IMR-90 (cell line): ENCODE data around the gene ERBB4. TPM values are rescaled to one million over a fixed set of nuclear protein-coding genes. Genes with fewer than 3 reads are reported as not detected.

Experiments
- ATAC-seq: fragments of 200-7000 bp; cut with Tn5 transposase; 2 replicates; pipeline ENCODE4 v1.9.1; 2020; ENCODE audit warnings: low read depth, mild to moderate bottlenecking, moderate library complexity
- BruUV-seq: library from RNA; stranded (reverse); fragments of 400-500 nt; replicated peaks from 2 replicates; lab custom pipeline; 2021; lab: Mats Ljungman, UMichigan
- CTCF ChIA-PET: fragments of 300-600 bp; formaldehyde crosslinking; extraction: SDS; loops from one replicate; lab custom pipeline; 2021; ENCODE audit warnings: antibody characterized with exemption; lab: Yijun Ruan, JAX
- POLR2A ChIA-PET: fragments of 300-600 bp; sonication (Branson Sonifier 250); formaldehyde crosslinking; loops from one replicate; lab custom pipeline; 2022; ENCODE audit warnings: antibody characterized with exemption; ENCODE audit not compliant: unreplicated experiment; lab: Charles Lee
- DNase-seq: peaks from one replicate; pipeline ENCODE4 v3.0.0; 2013
- H2AFZ ChIP-seq: replicated peaks from 2 replicates; pipeline ENCODE3; 2013; ENCODE audit warnings: low read length, mild to moderate bottlenecking; ENCODE audit not compliant: poor library complexity
- H2AK5ac ChIP-seq: 2 replicates; pipeline ENCODE4 v1.6.1; 2013; ENCODE audit warnings: low read depth, low read length, inconsistent platforms
- H2AK9ac ChIP-seq: replicated peaks from 2 replicates; pipeline ENCODE3; 2013; ENCODE audit warnings: mild to moderate bottlenecking, low read depth, low read length, moderate library complexity; ENCODE audit not compliant: poor library complexity
- H2BK120ac ChIP-seq: 2 replicates; pipeline ENCODE4 v1.6.1; 2013; ENCODE audit warnings: low read depth, low read length, inconsistent platforms
- H2BK15ac ChIP-seq: 3 replicates; pipeline ENCODE4 v1.6.1; 2013; ENCODE audit warnings: low read depth, low read length, inconsistent platforms
- H2BK20ac ChIP-seq: 2 replicates; pipeline ENCODE4 v1.6.1; 2013; ENCODE audit warnings: low read depth, mild to moderate bottlenecking, inconsistent platforms, low read length, moderate library complexity
- H2BK5ac ChIP-seq: 2 replicates; pipeline ENCODE4 v1.6.1; 2013; ENCODE audit warnings: mild to moderate bottlenecking, low read depth, low read length, inconsistent platforms; ENCODE audit not compliant: poor library complexity, severe bottlenecking
- H3K14ac ChIP-seq: replicated peaks from 2 replicates; pipeline ENCODE4 v1.6.1; 2013; ENCODE audit warnings: low read depth, low read length, inconsistent platforms
- H3K18ac ChIP-seq: 2 replicates; pipeline ENCODE4 v1.6.1; 2013; ENCODE audit warnings: low read depth, low read length, control low read depth
- H3K23ac ChIP-seq: 2 replicates; pipeline ENCODE4 v1.6.1; 2013; ENCODE audit warnings: low read depth, low read length, inconsistent platforms
- H3K27ac ChIP-seq: 2 replicates; pipeline ENCODE4 v1.5.1; 2013; ENCODE audit warnings: mild to moderate bottlenecking, control low read depth, low read length; ENCODE audit not compliant: insufficient read depth
- H3K27me3 ChIP-seq: 2 replicates; pipeline ENCODE4 v1.6.1; 2013; ENCODE audit warnings: low read length; ENCODE audit not compliant: control insufficient read depth, insufficient read depth
- H3K36me3 ChIP-seq: 2 replicates; pipeline ENCODE4 v1.6.1; 2013; ENCODE audit warnings: low read length, mixed read lengths; ENCODE audit not compliant: control insufficient read depth, insufficient read depth
- H3K4ac ChIP-seq: 2 replicates; pipeline ENCODE4 v1.6.1; 2013; ENCODE audit warnings: low read depth, low read length, inconsistent platforms
- H3K4me1 ChIP-seq: 2 replicates; pipeline ENCODE4 v1.6.1; 2013; ENCODE audit warnings: low read length, mixed read lengths; ENCODE audit not compliant: control insufficient read depth, insufficient read depth
- H3K4me2 ChIP-seq: 2 replicates; pipeline ENCODE4 v1.6.1; 2013; ENCODE audit warnings: low read depth, mild to moderate bottlenecking, control low read depth, low read length, moderate library complexity
- H3K4me3 ChIP-seq: 2 replicates; pipeline ENCODE4 v1.5.1; 2013; ENCODE audit warnings: low read depth, mild to moderate bottlenecking, control low read depth, low read length, moderate library complexity; ENCODE audit not compliant: insufficient read depth
- H3K56ac ChIP-seq: 2 replicates; pipeline ENCODE4 v1.6.1; 2013; ENCODE audit warnings: low read length, inconsistent platforms; ENCODE audit not compliant: insufficient read depth; ENCODE audit errors: extremely low read depth
- H3K79me1 ChIP-seq, 2 experiments: 2 replicates each; pipeline ENCODE4 v1.6.1; 2013; ENCODE audit warnings: low read length in 2 of 2, inconsistent platforms in 1 of 2, low read depth in 1 of 2
- H3K9ac ChIP-seq: 2 replicates; pipeline ENCODE4 v1.6.1; 2013; ENCODE audit warnings: low read depth, low read length, control low read depth
- H3K9me1 ChIP-seq: 2 replicates; pipeline ENCODE4 v1.6.1; 2013; ENCODE audit warnings: low read length, inconsistent platforms; ENCODE audit not compliant: insufficient read depth
- H3K9me3 ChIP-seq: 2 replicates; pipeline ENCODE4 v1.6.1; 2013; ENCODE audit warnings: low read length; ENCODE audit not compliant: control insufficient read depth, insufficient read depth
- H4K20me1 ChIP-seq: 2 replicates; pipeline ENCODE4 v1.6.1; 2013; ENCODE audit warnings: low read length, inconsistent platforms; ENCODE audit not compliant: insufficient read depth
- H4K5ac ChIP-seq: 2 replicates; pipeline ENCODE4 v1.6.1; 2013; ENCODE audit warnings: mild to moderate bottlenecking, low read depth, low read length, control low read depth
- H4K8ac ChIP-seq, 2 experiments: 2 replicates each; pipeline ENCODE4 v1.6.1; 2013; ENCODE audit warnings: low read depth in 2 of 2, low read length in 2 of 2, control low read depth in 1 of 2, inconsistent platforms in 1 of 2
- H4K91ac ChIP-seq: 2 replicates; pipeline ENCODE4 v1.6.1; 2013; ENCODE audit warnings: low read depth, low read length, inconsistent platforms; ENCODE audit not compliant: insufficient read depth
- BHLHE40 ChIP-seq: fragments of 150-350 bp; IDR thresholded peaks from 2 replicates; pipeline ENCODE4 v1.6.1; 2016; ENCODE audit warnings: mild to moderate bottlenecking, low read depth, low read length
- CEBPB ChIP-seq: IDR thresholded peaks from 2 replicates; pipeline ENCODE4 v1.6.1; 2012; ENCODE audit warnings: low read depth, low read length, improper control_type of control experiment
- CHD1 ChIP-seq: IDR thresholded peaks from 2 replicates; pipeline ENCODE4 v1.6.1; 2012; ENCODE audit warnings: low read depth, low read length, improper control_type of control experiment
- FOS ChIP-seq: fragments of 150-350 bp; IDR thresholded peaks from 2 replicates; pipeline ENCODE4 v1.6.1; 2016; ENCODE audit warnings: low read depth, low read length
- MAFK ChIP-seq: IDR thresholded peaks from 2 replicates; pipeline ENCODE4 v1.6.1; 2012; ENCODE audit warnings: low read depth, low read length, improper control_type of control experiment
- MAZ ChIP-seq: IDR thresholded peaks from 2 replicates; pipeline ENCODE4 v1.6.1; 2012; ENCODE audit warnings: low read depth, mild to moderate bottlenecking, low read length, improper control_type of control experiment, moderate library complexity, borderline replicate concordance
- MXI1 ChIP-seq: IDR thresholded peaks from 2 replicates; pipeline ENCODE4 v1.6.1; 2012; ENCODE audit warnings: low read depth, mild to moderate bottlenecking, low read length, moderate library complexity, borderline replicate concordance
- NFE2L2 ChIP-seq: fragments of 150-350 bp; IDR thresholded peaks from 2 replicates; pipeline ENCODE4 v1.6.1; 2016; ENCODE audit warnings: low read depth, mild to moderate bottlenecking, low read length
- POLR2A ChIP-seq: IDR thresholded peaks from 2 replicates; pipeline ENCODE4 v1.6.1; 2012; ENCODE audit warnings: mild to moderate bottlenecking, low read depth, low read length
- RAD21 ChIP-seq: IDR thresholded peaks from 2 replicates; pipeline ENCODE4 v1.6.1; 2012; ENCODE audit warnings: low read length, improper control_type of control experiment
- RCOR1 ChIP-seq: IDR thresholded peaks from 2 replicates; pipeline ENCODE4 v1.6.1; 2012; ENCODE audit warnings: mild to moderate bottlenecking, low read length, improper control_type of control experiment; ENCODE audit not compliant: insufficient replicate concordance
- RFX5 ChIP-seq: IDR thresholded peaks from 2 replicates; pipeline ENCODE4 v1.8.0; 2012; ENCODE audit warnings: low read depth, mild to moderate bottlenecking, low read length, moderate library complexity
- SMC3 ChIP-seq: fragments of 150-350 bp; IDR thresholded peaks from 2 replicates; pipeline ENCODE4 v1.6.1; 2016; ENCODE audit warnings: low read depth, mild to moderate bottlenecking, antibody characterized with exemption, low read length, moderate library complexity
- WGBS, 2 experiments: methylation state at CpG; one replicate each; pipeline versions ENCODE4 v1.1.5 to v1.1.7; 2013; ENCODE audit warnings: missing lambda C conversion rate in 2 of 2; ENCODE audit not compliant: insufficient read length in 1 of 2; ENCODE audit errors: extremely low coverage in 2 of 2; 5-methylcytosine and 5-hydroxymethylcytosine counted together
- dilution Hi-C: fragments of 300-500 bp; cut with HindIII; formaldehyde crosslinking; loops from one replicate; pipeline ENCODE4 v1.14.3; 2018; ENCODE audit warnings: low sequenced_read_pairs; ENCODE audit not compliant: unreplicated experiment
- in situ Hi-C: fragments of 300-500 bp; cut with MboI; formaldehyde crosslinking; loops from 3 replicates; pipeline ENCODE4 v1.14.3; 2019; ENCODE audit warnings: low sequenced_read_pairs, inconsistent platforms, mixed read lengths
- intact Hi-C: fragments of 100-400 bp; cut with micrococcal nuclease; formaldehyde crosslinking; loops from 2 replicates; pipeline ENCODE4 v1.10.0; 2022
- polyA plus RNA-seq, 3 experiments: library from polyadenylated mRNA; depleted of rRNA; stranded (reverse); fragments of >200 nt; gene quantifications; 2 replicates each; pipeline ENCODE4 v1.2.3, GENCODE V29; 2012; ENCODE audit warnings: low replicate concordance in 1 of 3
- total RNA-seq: library from RNA; depleted of rRNA; stranded (reverse); fragments of >200 nt; gene quantifications from 2 replicates; pipeline ENCODE4 v1.2.3, GENCODE V29; 2012
- TF ChIP-seq, protein P1 (sequence below): fragments of 150-350 bp; IDR thresholded peaks from 2 replicates; pipeline ENCODE4 v1.6.1; 2016; ENCODE audit warnings: low read depth, mild to moderate bottlenecking, low read length, moderate library complexity, borderline replicate concordance
- TF ChIP-seq, protein P2 (sequence below): fragments of 150-350 bp; IDR thresholded peaks from 2 replicates; pipeline ENCODE4 v1.6.1; 2017; ENCODE audit warnings: mild to moderate bottlenecking, antibody characterized with exemption, low read length, low read depth
- TF ChIP-seq, protein P3 (sequence below): conservative IDR thresholded peaks from 2 replicates; pipeline ENCODE4 v1.5.1; 2012; ENCODE audit warnings: mild to moderate bottlenecking, low read depth, low read length, improper control_type of control experiment

ERBB4 gene
- total and polyA plus RNA-seq, 2 of the 4 experiments (the other 2 are of a cell fraction), result not detected

- ATAC-seq (no peak), DNase-seq (no peak)
- Histone ChIP-seq H2AK5ac (no peak overlapping the region), H3K4me2 (no peak overlapping the region), H2AFZ (no peak overlapping the region), H3K9me1 (no peaks in the 10 kb centered on the region), H2AK9ac (no peak overlapping the region), H3K27ac (no peak overlapping the region), H3K56ac (no peak overlapping the region), H3K23ac (no peak overlapping the region), H3K36me3 (no peaks in the 10 kb centered on the region), H3K4ac (no peak overlapping the region), H3K18ac (no peak overlapping the region), H4K8ac (no peak overlapping the region), H3K14ac (no peak overlapping the region), H3K9ac (no peak overlapping the region), H2BK120ac (no peak overlapping the region), H4K5ac (no peak overlapping the region), H4K20me1 (no peaks in the 10 kb centered on the region), H2BK15ac (no peak overlapping the region), H2BK20ac (no peak overlapping the region), H3K27me3 (peaks cover 2% of the 10 kb centered on the region; the same call in 1 of the 2 replicates), H3K9me3 (no peaks in the 10 kb centered on the region), H3K79me1 (no peaks in the 10 kb centered on the region), H4K91ac (no peak overlapping the region), H3K4me1 (no peaks in the 10 kb centered on the region), H3K4me3 (no peak overlapping the region), H2BK5ac (no peak overlapping the region)
- TF ChIP-seq, protein P1, sequence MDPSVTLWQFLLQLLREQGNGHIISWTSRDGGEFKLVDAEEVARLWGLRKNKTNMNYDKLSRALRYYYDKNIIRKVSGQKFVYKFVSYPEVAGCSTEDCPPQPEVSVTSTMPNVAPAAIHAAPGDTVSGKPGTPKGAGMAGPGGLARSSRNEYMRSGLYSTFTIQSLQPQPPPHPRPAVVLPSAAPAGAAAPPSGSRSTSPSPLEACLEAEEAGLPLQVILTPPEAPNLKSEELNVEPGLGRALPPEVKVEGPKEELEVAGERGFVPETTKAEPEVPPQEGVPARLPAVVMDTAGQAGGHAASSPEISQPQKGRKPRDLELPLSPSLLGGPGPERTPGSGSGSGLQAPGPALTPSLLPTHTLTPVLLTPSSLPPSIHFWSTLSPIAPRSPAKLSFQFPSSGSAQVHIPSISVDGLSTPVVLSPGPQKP, result no peak
- no peak for TF ChIP-seq RCOR1
- TF ChIP-seq POLR2A, result no peak
- TF ChIP-seq MAFK, result no peak
- TF ChIP-seq, protein P2, sequence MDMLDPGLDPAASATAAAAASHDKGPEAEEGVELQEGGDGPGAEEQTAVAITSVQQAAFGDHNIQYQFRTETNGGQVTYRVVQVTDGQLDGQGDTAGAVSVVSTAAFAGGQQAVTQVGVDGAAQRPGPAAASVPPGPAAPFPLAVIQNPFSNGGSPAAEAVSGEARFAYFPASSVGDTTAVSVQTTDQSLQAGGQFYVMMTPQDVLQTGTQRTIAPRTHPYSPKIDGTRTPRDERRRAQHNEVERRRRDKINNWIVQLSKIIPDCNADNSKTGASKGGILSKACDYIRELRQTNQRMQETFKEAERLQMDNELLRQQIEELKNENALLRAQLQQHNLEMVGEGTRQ, result no peak
- TF ChIP-seq CEBPB, result no peak
- TF ChIP-seq CHD1, result no peak
- no peak for TF ChIP-seq BHLHE40
- TF ChIP-seq, protein P3, sequence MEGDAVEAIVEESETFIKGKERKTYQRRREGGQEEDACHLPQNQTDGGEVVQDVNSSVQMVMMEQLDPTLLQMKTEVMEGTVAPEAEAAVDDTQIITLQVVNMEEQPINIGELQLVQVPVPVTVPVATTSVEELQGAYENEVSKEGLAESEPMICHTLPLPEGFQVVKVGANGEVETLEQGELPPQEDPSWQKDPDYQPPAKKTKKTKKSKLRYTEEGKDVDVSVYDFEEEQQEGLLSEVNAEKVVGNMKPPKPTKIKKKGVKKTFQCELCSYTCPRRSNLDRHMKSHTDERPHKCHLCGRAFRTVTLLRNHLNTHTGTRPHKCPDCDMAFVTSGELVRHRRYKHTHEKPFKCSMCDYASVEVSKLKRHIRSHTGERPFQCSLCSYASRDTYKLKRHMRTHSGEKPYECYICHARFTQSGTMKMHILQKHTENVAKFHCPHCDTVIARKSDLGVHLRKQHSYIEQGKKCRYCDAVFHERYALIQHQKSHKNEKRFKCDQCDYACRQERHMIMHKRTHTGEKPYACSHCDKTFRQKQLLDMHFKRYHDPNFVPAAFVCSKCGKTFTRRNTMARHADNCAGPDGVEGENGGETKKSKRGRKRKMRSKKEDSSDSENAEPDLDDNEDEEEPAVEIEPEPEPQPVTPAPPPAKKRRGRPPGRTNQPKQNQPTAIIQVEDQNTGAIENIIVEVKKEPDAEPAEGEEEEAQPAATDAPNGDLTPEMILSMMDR, result no peak
- no peak for TF ChIP-seq NFE2L2
- no peak for TF ChIP-seq MAZ
- no peak for TF ChIP-seq MXI1
- TF ChIP-seq RAD21, result no peak
- TF ChIP-seq RFX5, result no peak
- no peak for TF ChIP-seq FOS
- no peak for TF ChIP-seq SMC3
- in situ Hi-C loops, result no loop called here
- 17% methylated on average over 1 of the region's 13 CpGs; no CpG with 5 or more reads in 1 of the 2 experiments for WGBS, 2 experiments
- intact Hi-C loops, result no loop called here
- no TSS peak for BruUV-seq
- ChIA-PET POLR2A (no interaction called here), CTCF (no interaction called here)
- dilution Hi-C loops, result no loop called here
Observed at GRCh38 chr2:212237350-212238095, 301.1 kb downstream of the ERBB4 start.
